AG10803 (cell line): ENCODE results near the gene FGF22.
A peak's percentile ranks its signal among the peaks of the same experiment; 100 is the strongest.

Experiments used
- DNase-seq: peaks from one replicate; pipeline ENCODE4 v3.0.0; 2010; ENCODE audit warnings: low read depth
- H3K4me3 ChIP-seq: 2 replicates; pipeline ENCODE4 v1.5.1; 2011; ENCODE audit warnings: mild to moderate bottlenecking, low read length, control low read depth
- CTCF ChIP-seq: conservative IDR thresholded peaks from 2 replicates; pipeline ENCODE4 v1.5.1; 2011; ENCODE audit warnings: mild to moderate bottlenecking, low read length, control low read depth, inconsistent platforms

Gene FGF22

GRCh38 chr19:679418-680286 lies 40.0 kb downstream of the FGF22 start:
- DNase-seq, result peak; percentile 72
- TF ChIP-seq CTCF, result no peak
- peak overlapping the region; percentile 58 for H3K4me3 ChIP-seq

- TF ChIP-seq CTCF, result peak; percentile 29
- DNase-seq, result peak; percentile 98
- H3K4me3 ChIP-seq, result peak overlapping the region; percentile 62
Measured at GRCh38 chr19:680287-681028, 40.8 kb downstream of the FGF22 start.

GRCh38 chr19:681029-682019 lies 41.6 kb downstream of the FGF22 start:
- H3K4me3 ChIP-seq, result no peak overlapping the region; the same call in 1 of the 2 replicates
- TF ChIP-seq CTCF, result no peak
- DNase-seq, result no peak

- no peak for TF ChIP-seq CTCF
- no peak overlapping the region for H3K4me3 ChIP-seq
- no peak for DNase-seq
Measured at GRCh38 chr19:682678-683320, 43.1 kb downstream of the FGF22 start.

DNA sequence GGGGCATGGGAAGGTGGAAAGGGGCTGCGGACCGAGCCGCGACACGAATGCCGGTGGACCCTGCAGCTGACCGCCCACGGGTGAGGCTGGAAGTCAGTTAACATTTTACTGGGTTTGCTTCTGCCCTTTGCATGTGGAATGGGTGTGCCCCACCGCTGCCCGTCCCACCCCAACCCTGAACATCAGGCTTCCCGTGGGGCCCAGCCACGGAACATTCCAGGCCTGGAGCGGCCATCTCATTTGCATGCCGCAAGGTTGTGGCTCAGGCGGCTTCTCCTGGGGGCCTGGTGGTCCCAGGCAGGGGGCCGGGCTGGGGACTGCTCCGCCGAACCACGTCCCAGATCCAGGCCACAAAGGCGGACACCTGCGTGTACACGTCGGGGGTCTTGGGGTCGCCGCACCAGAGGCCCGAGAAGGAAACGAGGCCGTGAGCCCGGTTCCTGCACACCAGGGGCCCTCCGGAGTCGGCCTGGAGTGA lies 45.8 kb downstream of the FGF22 start:
- no peak for DNase-seq
- H3K4me3 ChIP-seq, result no peak overlapping the region
- no peak for TF ChIP-seq CTCF

DNA sequence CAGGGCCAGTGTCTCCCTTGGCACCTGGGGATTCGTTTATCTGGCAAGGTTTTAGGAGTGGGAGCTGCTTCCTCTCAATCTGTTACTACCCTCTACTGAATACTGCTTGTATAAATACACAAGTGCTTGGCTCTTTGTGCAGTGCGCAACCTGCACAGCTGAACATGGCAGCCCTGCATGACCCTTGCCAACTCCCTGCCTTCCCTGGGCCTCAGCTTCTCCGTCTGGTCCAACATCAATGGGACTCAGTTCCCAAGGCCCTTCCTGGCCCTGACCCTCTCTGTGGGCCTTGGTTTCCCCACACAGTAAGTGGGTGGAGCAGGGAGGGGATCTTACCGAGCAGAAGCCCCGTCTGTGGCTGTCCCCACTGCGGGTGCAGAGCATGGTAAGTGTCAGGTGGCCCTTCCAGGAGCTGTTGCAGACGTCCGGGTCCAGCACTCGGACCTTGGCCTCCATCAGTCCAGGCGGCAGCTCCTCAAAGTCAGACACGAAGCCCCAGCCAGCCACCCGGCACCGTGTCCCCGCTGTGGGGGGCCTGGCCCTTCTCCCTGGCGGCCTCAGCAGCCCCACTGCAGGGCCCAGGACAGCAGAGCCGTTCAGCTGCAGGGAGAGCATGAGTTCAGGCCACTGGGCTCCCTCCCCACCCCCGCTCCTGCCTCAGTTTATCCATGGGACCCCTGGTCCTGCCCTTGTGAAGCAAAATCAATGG lies 47.1 kb downstream of the FGF22 start:
- TF ChIP-seq CTCF, result no peak
- H3K4me3 ChIP-seq, result no peak overlapping the region

More for the DNA sequence above, 47.1 kb downstream of the FGF22 start:
- no peak for DNase-seq
